NB4 (cell line): ENCODE measurements around the gene ALG8.

Experiments used
- CTCF ChIP-seq: IDR thresholded peaks from one replicate; pipeline ENCODE4 v1.5.1; 2012; ENCODE audit warnings: low read depth, low read length
- MYC ChIP-seq: IDR thresholded peaks from 2 replicates; pipeline ENCODE4 v1.6.1; 2011; ENCODE audit warnings: low read depth, low read length
- POLR2A ChIP-seq: IDR thresholded peaks from 2 replicates; pipeline ENCODE4 v1.6.1; 2011; ENCODE audit warnings: mild to moderate bottlenecking; ENCODE audit not compliant: insufficient read length; ENCODE audit errors: extremely low read depth
- TF ChIP-seq, protein P1 (sequence below): IDR thresholded peaks from 2 replicates; pipeline ENCODE4 v1.6.1; 2011; ENCODE audit warnings: low read depth, low read length

GRCh38 chr11:78160557-78160956 lies 21.1 kb upstream of the ALG8 start:
- TF ChIP-seq MYC: no peak
- TF ChIP-seq, protein P1, sequence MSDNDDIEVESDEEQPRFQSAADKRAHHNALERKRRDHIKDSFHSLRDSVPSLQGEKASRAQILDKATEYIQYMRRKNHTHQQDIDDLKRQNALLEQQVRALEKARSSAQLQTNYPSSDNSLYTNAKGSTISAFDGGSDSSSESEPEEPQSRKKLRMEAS: no peak
- no peak for TF ChIP-seq CTCF
- no peak for TF ChIP-seq POLR2A
